ENCODE measurements around the gene XRN1.

- TF ChIP-seq CTCF (IDR thresholded peaks at IDR 0.05) (no peak), POLR2A (IDR thresholded peaks at IDR 0.05) (no peak), POLR2AphosphoS5 (IDR thresholded peaks at IDR 0.05) (no peak)
Measured at GRCh38 chr3:142319912-142320311, 127.9 kb downstream of the XRN1 start.
